ENCODE results near the gene GLT8D1. TPM values are rescaled to one million over a fixed set of nuclear protein-coding genes. Genes with fewer than 3 reads are reported as not detected.

GLT8D1 gene
- total and polyA plus RNA-seq, 2 experiments from 2014 or later, result 30.0 to 40.8 TPM

DNA sequence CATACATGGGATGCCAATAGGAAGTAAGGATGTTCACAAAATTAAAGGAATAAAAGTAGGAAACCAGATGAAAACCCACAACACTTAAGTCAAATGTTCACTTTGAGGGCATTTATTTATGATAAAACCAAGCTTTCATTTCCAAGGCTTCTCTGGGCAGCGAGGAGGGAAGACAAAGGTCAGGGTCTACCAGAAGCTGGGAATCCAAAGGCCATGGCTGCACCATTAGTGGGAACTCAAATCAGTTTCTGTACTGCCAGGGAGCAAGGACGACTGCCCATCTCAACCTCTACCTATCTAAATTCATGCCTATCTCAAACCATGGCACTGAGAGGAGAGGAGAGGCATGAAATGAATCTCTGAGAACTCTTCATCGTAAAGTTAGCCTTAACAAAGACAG is 42.5 kb downstream of the GLT8D1 start:
- H4K20me1 ChIP-seq (replicated peaks; ENCODE audit: insufficient read depth), result no peaks in the 10 kb centered on the region; the same call in none of the 2 replicates
- no peak overlapping the region for H3K4me2 ChIP-seq
- H3K4me3 ChIP-seq, result no peak overlapping the region
- Mint-ChIP-seq H3K9me3 (no peaks in the 10 kb centered on the region), H3K4me3 (no peak overlapping the region), H3K27me3 (ENCODE audit: insufficient read depth, low read depth, poor library complexity) (peaks cover 2% of the 10 kb centered on the region), H3K27ac (no peak overlapping the region), H3K4me1 (no peaks in the 10 kb centered on the region; the same call in 2 of the 3 replicates), H3K36me3 (ENCODE audit: low read depth) (peaks cover 53% of the 10 kb centered on the region)
- no peak for DNase-seq (ENCODE audit: low spot score)
- no peaks in the 10 kb centered on the region; the same call in 1 of the 2 replicates for H3K79me2 ChIP-seq (replicated peaks; ENCODE audit: insufficient read depth)
- no peaks in the 10 kb centered on the region for H3K9me2 ChIP-seq (ENCODE audit: insufficient read depth)
- peaks cover 32% of the 10 kb centered on the region for H3K36me3 ChIP-seq (ENCODE audit: insufficient read depth)
- H3K27ac ChIP-seq (ENCODE audit: low read depth), result no peak overlapping the region
- no peaks in the 10 kb centered on the region for H3K27me3 ChIP-seq (ENCODE audit: insufficient read depth)
- no peak overlapping the region for H2AFZ ChIP-seq
- no peak for ATAC-seq
- no peaks in the 10 kb centered on the region for H3F3A ChIP-seq (replicated peaks; ENCODE audit: low read depth)
- TF ChIP-seq ZNF114 (CRISPR knock-in tag; IDR thresholded peaks at IDR 0.05), result no peak
- TF ChIP-seq JUNB (IDR thresholded peaks at IDR 0.05; ENCODE audit: unreplicated experiment), result no peak
- TF ChIP-seq POLR2AphosphoS5 (IDR thresholded peaks at IDR 0.05; ENCODE audit: low read depth), result no peak
- no peak for TF ChIP-seq STAT1 (IDR thresholded peaks at IDR 0.05; ENCODE audit: unreplicated experiment)
- H3K4me1 ChIP-seq (ENCODE audit: insufficient read depth), result no peaks in the 10 kb centered on the region; the same call in 1 of the 2 replicates

GRCh38 chr3:52660046-52660445 is 45.5 kb downstream of the GLT8D1 start:
- H3K36me3 ChIP-seq (ENCODE audit: insufficient read depth), result peaks cover 50% of the 10 kb centered on the region
- H3K4me1 Mint-ChIP-seq, result peaks cover 4% of the 10 kb centered on the region; the same call in 2 of the 3 replicates

More at GRCh38 chr3:52660046-52660445, 45.5 kb downstream of the GLT8D1 start:
- H3F3A ChIP-seq (replicated peaks; ENCODE audit: low read depth), result no peaks in the 10 kb centered on the region
- H3K9me2 ChIP-seq (ENCODE audit: insufficient read depth), result no peaks in the 10 kb centered on the region
- H3K4me3 ChIP-seq, result no peak overlapping the region
- no peaks in the 10 kb centered on the region for H3K79me2 ChIP-seq (replicated peaks; ENCODE audit: insufficient read depth)
- H3K9me3 Mint-ChIP-seq, result no peaks in the 10 kb centered on the region
- H3K4me2 ChIP-seq, result no peak overlapping the region
- H3K36me3 Mint-ChIP-seq (ENCODE audit: low read depth), result peaks cover 65% of the 10 kb centered on the region
- H2AFZ ChIP-seq, result no peak overlapping the region
- TF ChIP-seq EZH2phosphoT487 (IDR thresholded peaks at IDR 0.05; ENCODE audit: unreplicated experiment) (no peak), EZH2 (IDR thresholded peaks at IDR 0.05; ENCODE audit: low read depth, unreplicated experiment) (no peak), NANOG (IDR thresholded peaks at IDR 0.05; ENCODE audit: borderline replicate concordance) (no peak), CTCF (conservative IDR thresholded peaks at IDR 0.05; ENCODE audit: low read depth in 2 of 2) (no peak), STAT1 (IDR thresholded peaks at IDR 0.05; ENCODE audit: unreplicated experiment) (no peak)
- TF ChIP-seq, protein P1, sequence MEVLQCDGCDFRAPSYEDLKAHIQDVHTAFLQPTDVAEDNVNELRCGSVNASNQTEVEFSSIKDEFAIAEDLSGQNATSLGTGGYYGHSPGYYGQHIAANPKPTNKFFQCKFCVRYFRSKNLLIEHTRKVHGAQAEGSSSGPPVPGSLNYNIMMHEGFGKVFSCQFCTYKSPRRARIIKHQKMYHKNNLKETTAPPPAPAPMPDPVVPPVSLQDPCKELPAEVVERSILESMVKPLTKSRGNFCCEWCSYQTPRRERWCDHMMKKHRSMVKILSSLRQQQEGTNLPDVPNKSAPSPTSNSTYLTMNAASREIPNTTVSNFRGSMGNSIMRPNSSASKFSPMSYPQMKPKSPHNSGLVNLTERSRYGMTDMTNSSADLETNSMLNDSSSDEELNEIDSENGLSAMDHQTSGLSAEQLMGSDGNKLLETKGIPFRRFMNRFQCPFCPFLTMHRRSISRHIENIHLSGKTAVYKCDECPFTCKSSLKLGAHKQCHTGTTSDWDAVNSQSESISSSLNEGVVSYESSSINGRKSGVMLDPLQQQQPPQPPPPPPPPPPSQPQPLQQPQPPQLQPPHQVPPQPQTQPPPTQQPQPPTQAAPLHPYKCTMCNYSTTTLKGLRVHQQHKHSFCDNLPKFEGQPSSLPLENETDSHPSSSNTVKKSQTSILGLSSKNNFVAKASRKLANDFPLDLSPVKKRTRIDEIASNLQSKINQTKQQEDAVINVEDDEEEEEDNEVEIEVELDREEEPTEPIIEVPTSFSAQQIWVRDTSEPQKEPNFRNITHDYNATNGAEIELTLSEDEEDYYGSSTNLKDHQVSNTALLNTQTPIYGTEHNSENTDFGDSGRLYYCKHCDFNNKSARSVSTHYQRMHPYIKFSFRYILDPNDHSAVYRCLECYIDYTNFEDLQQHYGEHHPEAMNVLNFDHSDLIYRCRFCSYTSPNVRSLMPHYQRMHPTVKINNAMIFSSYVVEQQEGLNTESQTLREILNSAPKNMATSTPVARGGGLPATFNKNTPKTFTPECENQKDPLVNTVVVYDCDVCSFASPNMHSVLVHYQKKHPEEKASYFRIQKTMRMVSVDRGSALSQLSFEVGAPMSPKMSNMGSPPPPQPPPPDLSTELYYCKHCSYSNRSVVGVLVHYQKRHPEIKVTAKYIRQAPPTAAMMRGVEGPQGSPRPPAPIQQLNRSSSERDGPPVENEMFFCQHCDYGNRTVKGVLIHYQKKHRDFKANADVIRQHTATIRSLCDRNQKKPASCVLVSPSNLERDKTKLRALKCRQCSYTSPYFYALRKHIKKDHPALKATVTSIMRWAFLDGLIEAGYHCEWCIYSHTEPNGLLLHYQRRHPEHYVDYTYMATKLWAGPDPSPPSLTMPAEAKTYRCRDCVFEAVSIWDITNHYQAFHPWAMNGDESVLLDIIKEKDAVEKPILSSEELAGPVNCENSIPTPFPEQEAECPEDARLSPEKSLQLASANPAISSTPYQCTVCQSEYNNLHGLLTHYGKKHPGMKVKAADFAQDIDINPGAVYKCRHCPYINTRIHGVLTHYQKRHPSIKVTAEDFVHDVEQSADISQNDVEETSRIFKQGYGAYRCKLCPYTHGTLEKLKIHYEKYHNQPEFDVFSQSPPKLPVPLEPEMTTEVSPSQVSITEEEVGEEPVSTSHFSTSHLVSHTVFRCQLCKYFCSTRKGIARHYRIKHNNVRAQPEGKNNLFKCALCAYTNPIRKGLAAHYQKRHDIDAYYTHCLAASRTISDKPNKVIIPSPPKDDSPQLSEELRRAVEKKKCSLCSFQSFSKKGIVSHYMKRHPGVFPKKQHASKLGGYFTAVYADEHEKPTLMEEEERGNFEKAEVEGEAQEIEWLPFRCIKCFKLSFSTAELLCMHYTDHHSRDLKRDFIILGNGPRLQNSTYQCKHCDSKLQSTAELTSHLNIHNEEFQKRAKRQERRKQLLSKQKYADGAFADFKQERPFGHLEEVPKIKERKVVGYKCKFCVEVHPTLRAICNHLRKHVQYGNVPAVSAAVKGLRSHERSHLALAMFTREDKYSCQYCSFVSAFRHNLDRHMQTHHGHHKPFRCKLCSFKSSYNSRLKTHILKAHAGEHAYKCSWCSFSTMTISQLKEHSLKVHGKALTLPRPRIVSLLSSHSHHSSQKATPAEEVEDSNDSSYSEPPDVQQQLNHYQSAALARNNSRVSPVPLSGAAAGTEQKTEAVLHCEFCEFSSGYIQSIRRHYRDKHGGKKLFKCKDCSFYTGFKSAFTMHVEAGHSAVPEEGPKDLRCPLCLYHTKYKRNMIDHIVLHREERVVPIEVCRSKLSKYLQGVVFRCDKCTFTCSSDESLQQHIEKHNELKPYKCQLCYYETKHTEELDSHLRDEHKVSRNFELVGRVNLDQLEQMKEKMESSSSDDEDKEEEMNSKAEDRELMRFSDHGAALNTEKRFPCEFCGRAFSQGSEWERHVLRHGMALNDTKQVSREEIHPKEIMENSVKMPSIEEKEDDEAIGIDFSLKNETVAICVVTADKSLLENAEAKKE (CRISPR knock-in tag; IDR thresholded peaks at IDR 0.05), result no peak
- TF ChIP-seq, protein P2, sequence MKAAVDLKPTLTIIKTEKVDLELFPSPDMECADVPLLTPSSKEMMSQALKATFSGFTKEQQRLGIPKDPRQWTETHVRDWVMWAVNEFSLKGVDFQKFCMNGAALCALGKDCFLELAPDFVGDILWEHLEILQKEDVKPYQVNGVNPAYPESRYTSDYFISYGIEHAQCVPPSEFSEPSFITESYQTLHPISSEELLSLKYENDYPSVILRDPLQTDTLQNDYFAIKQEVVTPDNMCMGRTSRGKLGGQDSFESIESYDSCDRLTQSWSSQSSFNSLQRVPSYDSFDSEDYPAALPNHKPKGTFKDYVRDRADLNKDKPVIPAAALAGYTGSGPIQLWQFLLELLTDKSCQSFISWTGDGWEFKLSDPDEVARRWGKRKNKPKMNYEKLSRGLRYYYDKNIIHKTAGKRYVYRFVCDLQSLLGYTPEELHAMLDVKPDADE (IDR thresholded peaks at IDR 0.05), result no peak
- no peak overlapping the region for H3K4me3 Mint-ChIP-seq
- ATAC-seq (no peak), DNase-seq (ENCODE audit: low spot score) (no peak)
- no peaks in the 10 kb centered on the region for H3K4me1 ChIP-seq (ENCODE audit: insufficient read depth)
- H3K27ac ChIP-seq (ENCODE audit: low read depth), result no peak overlapping the region
- H3K27me3 Mint-ChIP-seq (ENCODE audit: insufficient read depth, low read depth, poor library complexity), result peaks cover 2% of the 10 kb centered on the region
- no peaks in the 10 kb centered on the region for H3K27me3 ChIP-seq (ENCODE audit: insufficient read depth)
- H4K20me1 ChIP-seq (replicated peaks; ENCODE audit: insufficient read depth), result no peaks in the 10 kb centered on the region; the same call in 1 of the 2 replicates
- H3K27ac Mint-ChIP-seq, result no peak overlapping the region

All from GM23338 (cell line).